Mesenchymal stem cell (in vitro differentiated cells and primary cell): ENCODE measurements around the gene NEU4.
"Not testable (repeated sequence)": the region's sequence is repeated elsewhere in the genome, so short reads cannot be mapped to it uniquely, and the experiment has no call there.

ENCODE experiments used
- DNase-seq: peaks from one replicate; pipeline ENCODE4 v3.0.0-alpha.2; 2013
- H2AFZ ChIP-seq: one replicate; pipeline ENCODE4 v1.6.1; 2013; ENCODE audit warnings: low read depth, mild to moderate bottlenecking, control low read depth, inconsistent platforms, low read length, moderate library complexity
- H2AK5ac ChIP-seq: 2 replicates; pipeline ENCODE4 v1.6.1; 2013; ENCODE audit warnings: low read length, moderate library complexity, mild to moderate bottlenecking, inconsistent platforms; ENCODE audit not compliant: severe bottlenecking
- H2BK120ac ChIP-seq: one replicate; pipeline ENCODE4 v1.6.1; 2013; ENCODE audit warnings: low read depth, mild to moderate bottlenecking, inconsistent platforms, low read length, moderate library complexity
- H2BK12ac ChIP-seq, 2 experiments: one replicate each; pipeline ENCODE4 v1.6.1; 2013; ENCODE audit warnings: inconsistent platforms in 2 of 2, low read length in 2 of 2, mild to moderate bottlenecking in 2 of 2, moderate library complexity in 2 of 2, control low read depth in 1 of 2
- H2BK15ac ChIP-seq: one replicate; pipeline ENCODE4 v1.6.1; 2013; ENCODE audit warnings: mild to moderate bottlenecking, low read depth, inconsistent platforms; ENCODE audit not compliant: poor library complexity, severe bottlenecking
- H2BK5ac ChIP-seq: 2 replicates; pipeline ENCODE4 v1.6.1; 2013; ENCODE audit warnings: low read depth, mild to moderate bottlenecking, low read length, control low read depth, inconsistent platforms; ENCODE audit not compliant: poor library complexity, severe bottlenecking
- H3K14ac ChIP-seq, 2 experiments: one replicate each; pipeline ENCODE4 v1.6.1; 2013; ENCODE audit warnings: inconsistent platforms in 2 of 2, low read length in 2 of 2, control low read depth in 1 of 2, mild to moderate bottlenecking in 1 of 2, moderate library complexity in 1 of 2
- H3K18ac ChIP-seq, 2 experiments: one replicate each; pipeline ENCODE4 v1.6.1; 2013; ENCODE audit warnings: inconsistent platforms in 2 of 2, low read length in 2 of 2, control low read depth in 1 of 2, low read depth in 1 of 2, mild to moderate bottlenecking in 1 of 2
- H3K23ac ChIP-seq, 2 experiments: one replicate each; pipeline ENCODE4 v1.6.1; 2013; ENCODE audit warnings: inconsistent platforms in 2 of 2, low read length in 2 of 2, mild to moderate bottlenecking in 2 of 2, moderate library complexity in 2 of 2, control low read depth in 1 of 2
- H3K27ac ChIP-seq: 2 replicates; pipeline ENCODE4 v1.5.1; 2013; ENCODE audit warnings: mild to moderate bottlenecking, moderate library complexity, low read length, control low read depth, inconsistent platforms; ENCODE audit not compliant: poor library complexity, severe bottlenecking
- H3K27me3 ChIP-seq, 2 experiments: 2 replicates each; pipeline versions ENCODE4 v1.6.1 to v1.7.0; 2013; ENCODE audit warnings: low read length in 2 of 2, mild to moderate bottlenecking in 2 of 2, moderate library complexity in 2 of 2, control low read depth in 1 of 2, inconsistent platforms in 1 of 2; ENCODE audit not compliant: control insufficient read depth in 1 of 2, insufficient read depth in 1 of 2
- H3K36me3 ChIP-seq, 2 experiments: 2 replicates each; pipeline versions ENCODE4 v1.6.1 to v1.7.0; 2013; ENCODE audit warnings: low read length in 2 of 2, control low read depth in 1 of 2, inconsistent platforms in 1 of 2, low read depth in 1 of 2, mild to moderate bottlenecking in 1 of 2; ENCODE audit not compliant: insufficient read depth in 2 of 2, control insufficient read depth in 1 of 2
- H3K4ac ChIP-seq, 2 experiments: one replicate each; pipeline ENCODE4 v1.6.1; 2013; ENCODE audit warnings: inconsistent platforms in 2 of 2, low read length in 2 of 2, mild to moderate bottlenecking in 2 of 2, moderate library complexity in 2 of 2, control low read depth in 1 of 2, low read depth in 1 of 2
- H3K4me1 ChIP-seq: 2 replicates; pipeline ENCODE4 v1.6.1; 2013; ENCODE audit warnings: low read depth, low read length, control low read depth; ENCODE audit not compliant: control insufficient read depth, insufficient read depth
- H3K4me2 ChIP-seq: 2 replicates; pipeline ENCODE4 v1.6.1; 2013; ENCODE audit warnings: low read length, mild to moderate bottlenecking, inconsistent platforms; ENCODE audit not compliant: poor library complexity, severe bottlenecking
- H3K4me3 ChIP-seq, 2 experiments: 2 replicates each; pipeline versions ENCODE4 v1.5.1 to v1.7.0; 2013; ENCODE audit warnings: low read length in 2 of 2, mild to moderate bottlenecking in 2 of 2, control low read depth in 1 of 2, low read depth in 1 of 2; ENCODE audit not compliant: insufficient read depth in 1 of 2
- H3K79me1 ChIP-seq: replicated peaks from 2 replicates; pipeline ENCODE4 v1.6.1; 2013; ENCODE audit warnings: mild to moderate bottlenecking, control low read depth, low read length, inconsistent platforms; ENCODE audit not compliant: poor library complexity, severe bottlenecking
- H3K9ac ChIP-seq: 2 replicates; pipeline ENCODE4 v1.7.0; 2013; ENCODE audit warnings: mild to moderate bottlenecking, low read length, moderate library complexity
- H3K9me3 ChIP-seq: 2 replicates; pipeline ENCODE4 v1.7.0; 2013; ENCODE audit warnings: mild to moderate bottlenecking, low read length; ENCODE audit not compliant: control insufficient read depth
- H4K8ac ChIP-seq: one replicate; pipeline ENCODE4 v1.6.1; 2013; ENCODE audit warnings: inconsistent platforms, mild to moderate bottlenecking, low read length, moderate library complexity
- H4K91ac ChIP-seq: one replicate; pipeline ENCODE4 v1.6.1; 2013; ENCODE audit warnings: mild to moderate bottlenecking, low read length, inconsistent platforms
- WGBS: methylation state at CpG from one replicate; pipeline ENCODE4 v1.1.7; 2013; ENCODE audit warnings: mixed read lengths; 5-methylcytosine and 5-hydroxymethylcytosine counted together

NEU4 gene

DNA sequence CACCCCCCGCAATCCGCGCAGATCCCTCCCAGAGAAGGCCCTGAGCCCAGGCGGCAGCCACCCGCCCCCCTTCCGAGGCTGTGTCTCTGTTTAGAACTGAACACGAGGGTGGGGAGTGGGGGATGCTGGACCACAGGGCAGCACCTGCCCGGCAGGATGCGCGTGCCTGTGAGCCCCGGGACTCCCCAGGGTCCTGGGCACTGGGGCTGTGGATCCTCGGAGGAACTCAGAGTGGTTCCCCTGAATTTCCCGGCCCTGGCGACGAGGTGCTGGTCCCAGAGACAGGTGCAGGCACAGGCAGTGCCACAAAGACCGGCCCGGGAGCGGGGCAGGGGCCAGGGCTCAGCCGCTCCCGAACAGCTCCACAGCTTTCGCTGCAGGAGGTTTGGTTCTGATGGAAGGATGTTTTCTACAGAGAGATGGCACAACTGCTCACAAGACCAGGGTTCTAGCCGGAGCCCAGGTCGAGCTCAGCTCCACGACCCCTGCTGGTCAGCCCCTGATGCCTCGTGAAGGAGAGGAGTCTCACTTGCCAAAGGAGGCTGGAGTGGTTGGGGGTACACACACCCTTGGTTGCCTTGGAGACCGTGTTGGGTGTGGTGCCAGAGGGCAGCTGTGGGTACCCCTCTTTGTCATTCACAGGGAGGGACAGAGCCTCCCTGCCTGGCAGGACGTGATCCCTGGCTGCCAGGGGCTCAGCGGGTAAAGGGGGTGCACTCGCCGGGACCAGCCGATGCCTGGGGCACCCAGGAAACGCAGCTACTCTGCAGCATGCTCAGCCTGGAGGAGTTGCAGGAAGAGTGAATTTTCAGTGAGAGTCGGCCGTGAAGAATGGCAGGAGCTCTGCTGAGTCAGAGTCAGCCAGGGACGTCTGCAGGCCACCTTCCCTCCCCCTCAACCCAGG lies 4.4 kb upstream of the NEU4 start:
- H2BK15ac ChIP-seq: peak overlapping the region; percentile 67
- peak overlapping the region; percentile 51 for H2AK5ac ChIP-seq
- H2BK12ac ChIP-seq: peak overlapping the region; percentile 87 to 98
- H3K14ac ChIP-seq: peak overlapping the region in 1 of 2 experiments; percentile 96
- H3K27ac ChIP-seq: no peak overlapping the region
- H3K18ac ChIP-seq: peak overlapping the region; percentile 90 to 97
- no peak overlapping the region for H2BK5ac ChIP-seq
- peak overlapping the region in 1 of 2 experiments; percentile 71 for H3K4me3 ChIP-seq
- H3K4me1 ChIP-seq: peaks cover 11% of the 10 kb centered on the region
- peak overlapping the region; percentile 96 for H2BK120ac ChIP-seq
- H2AFZ ChIP-seq: no peak overlapping the region
- peak overlapping the region; percentile 13 for H3K4me2 ChIP-seq
- peaks cover 6 to 46% of the 10 kb centered on the region in 2 experiments for H3K27me3 ChIP-seq
- peaks cover 0 to 4% of the 10 kb centered on the region in 2 experiments for H3K36me3 ChIP-seq
- no peaks in the 10 kb centered on the region for H3K79me1 ChIP-seq
- 82% methylated on average over 32 of the region's 35 CpGs for WGBS
- peak overlapping the region; percentile 92 to 96 for H3K4ac ChIP-seq
- peak overlapping the region; percentile 97 for H4K8ac ChIP-seq
- no peaks in the 10 kb centered on the region for H3K9me3 ChIP-seq
- H3K23ac ChIP-seq: peak overlapping the region in 1 of 2 experiments; percentile 14
- peak; percentile 46 for DNase-seq
- peak overlapping the region; percentile 100 for H4K91ac ChIP-seq
- peak overlapping the region; percentile 18 for H3K9ac ChIP-seq

GRCh38 chr2:241806217-241806616 lies 2.8 kb upstream of the NEU4 start:
- H3K4me1 ChIP-seq: peaks cover 11% of the 10 kb centered on the region
- not testable (repeated sequence) for H3K36me3 ChIP-seq, H3K9ac ChIP-seq, H3K23ac ChIP-seq, DNase-seq, H3K18ac ChIP-seq, H2AK5ac ChIP-seq, H3K9me3 ChIP-seq, H2BK5ac ChIP-seq, H3K14ac ChIP-seq, H2BK15ac ChIP-seq, H3K79me1 ChIP-seq, H2BK120ac ChIP-seq, H4K8ac ChIP-seq, H2AFZ ChIP-seq, H3K4me2 ChIP-seq, H2BK12ac ChIP-seq, H4K91ac ChIP-seq, H3K4ac ChIP-seq, H3K27ac ChIP-seq, H3K4me3 ChIP-seq
- H3K27me3 ChIP-seq: peaks cover 8 to 39% of the 10 kb centered on the region in 2 experiments
- no CpG with 5 or more reads among the region's 8 CpGs for WGBS

DNA sequence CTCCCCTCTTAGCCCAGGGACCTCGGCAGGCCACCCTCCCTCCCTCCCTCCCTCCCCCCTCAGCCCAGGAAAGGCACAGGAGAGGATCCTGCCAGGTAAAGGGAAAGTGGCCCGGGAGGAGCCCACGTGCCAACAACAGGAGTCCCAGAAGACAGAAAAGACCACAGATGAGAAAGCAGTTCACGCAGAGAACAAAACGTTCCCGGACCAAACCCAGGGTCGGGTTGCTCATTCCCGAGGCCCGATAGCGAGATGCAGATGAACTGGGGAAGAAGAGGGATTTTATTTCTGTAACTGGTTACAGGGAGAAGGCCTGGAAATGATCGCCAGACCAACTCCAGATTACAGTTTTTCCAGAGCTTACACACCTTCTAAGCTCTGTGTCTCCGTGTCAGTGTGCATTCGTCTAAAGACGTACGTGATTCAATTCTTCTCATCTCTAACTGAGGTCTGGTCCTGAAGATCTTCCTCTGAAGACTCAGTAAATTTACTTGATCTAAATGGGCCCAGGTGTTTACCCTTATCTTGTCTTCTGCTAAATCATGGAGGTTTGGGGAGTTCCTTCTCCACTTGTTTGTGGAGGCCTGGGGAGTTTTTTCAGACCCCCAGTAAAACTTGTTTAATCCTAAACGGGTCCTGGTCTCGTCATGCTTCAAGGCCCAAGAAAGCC lies 807 bp upstream of the NEU4 start:
- Histone ChIP-seq H2BK5ac (no peak overlapping the region), H3K18ac (no peak overlapping the region), H3K27me3 (peaks cover 8 to 30% of the 10 kb centered on the region in 2 experiments), H2AK5ac (no peak overlapping the region), H3K36me3 (peaks cover 0 to 4% of the 10 kb centered on the region in 2 experiments), H2BK15ac (no peak overlapping the region), H2BK12ac (no peak overlapping the region), H3K4me1 (peaks cover 8% of the 10 kb centered on the region), H3K4ac (no peak overlapping the region), H3K9me3 (no peaks in the 10 kb centered on the region), H3K79me1 (no peaks in the 10 kb centered on the region), H3K14ac (no peak overlapping the region), H3K4me3 (no peak overlapping the region), H4K91ac (no peak overlapping the region), H4K8ac (no peak overlapping the region), H3K27ac (no peak overlapping the region), H3K4me2 (no peak overlapping the region), H3K23ac (no peak overlapping the region), H3K9ac (no peak overlapping the region), H2AFZ (no peak overlapping the region), H2BK120ac (no peak overlapping the region)
- peak; percentile 7 for DNase-seq
- WGBS: 55% methylated on average over 17 of the region's 17 CpGs
